GM21390 (cell line): ENCODE results near the gene AMN.
"Not testable (repeated sequence)": the region's sequence is repeated elsewhere in the genome, so short reads cannot be mapped to it uniquely, and the experiment has no call there.

Source experiments
- ATAC-seq: cut with Tn5 transposase; IDR thresholded peaks from one replicate; pipeline ENCODE4 v1.9.1; 2021; ENCODE audit not compliant: unreplicated experiment

The AMN gene

GRCh38 chr14:102911991-102912761, 10.3 kb upstream of the AMN start:
- ATAC-seq, result no peak

- no peak for ATAC-seq
These were observed 8.9 kb upstream of the AMN start for GRCh38 chr14:102913341-102914211.

GRCh38 chr14:102914474-102915291, 7.8 kb upstream of the AMN start:
- ATAC-seq, result no peak

- no peak for ATAC-seq
These were observed 7.0 kb upstream of the AMN start for GRCh38 chr14:102915292-102916110.

- ATAC-seq, result no peak
These were observed 6.0 kb upstream of the AMN start for GRCh38 chr14:102916347-102917055.

- no peak for ATAC-seq
These were observed 5.4 kb upstream of the AMN start for GRCh38 chr14:102917056-102917385.

GRCh38 chr14:102917469-102918211, 4.8 kb upstream of the AMN start:
- no peak for ATAC-seq

GRCh38 chr14:102918438-102918837, 4.0 kb upstream of the AMN start:
- ATAC-seq, result no peak

GRCh38 chr14:102920273-102920997, 2.0 kb upstream of the AMN start:
- ATAC-seq, result no peak

- ATAC-seq, result no peak
These were observed 1.5 kb upstream of the AMN start for GRCh38 chr14:102920998-102921304.

- ATAC-seq, result no peak
These were observed 900 bp downstream of the AMN start for GRCh38 chr14:102923201-102923924.

- ATAC-seq, result no peak
These were observed 1.5 kb downstream of the AMN start for GRCh38 chr14:102923925-102924486.

- no peak for ATAC-seq
These were observed 2.4 kb downstream of the AMN start for GRCh38 chr14:102924632-102925588.

- ATAC-seq, result no peak
These were observed 3.2 kb downstream of the AMN start for GRCh38 chr14:102925646-102926045.

GRCh38 chr14:102926104-102926503, 3.6 kb downstream of the AMN start:
- no peak for ATAC-seq

GRCh38 chr14:102926840-102927239, 4.4 kb downstream of the AMN start:
- ATAC-seq, result not testable (repeated sequence)
